GM12872 (cell line): ENCODE measurements around the gene ANKLE1.

ENCODE experiments used
- CTCF ChIP-seq: IDR thresholded peaks from 3 replicates; pipeline ENCODE4 v1.5.1; 2011; ENCODE audit warnings: low read depth, mild to moderate bottlenecking, low read length, moderate library complexity; ENCODE audit not compliant: insufficient read depth

ANKLE1 gene

GRCh38 chr19:17293605-17294004, 11.9 kb downstream of the ANKLE1 start:
- TF ChIP-seq CTCF, result no peak

- no peak for TF ChIP-seq CTCF
Measured at GRCh38 chr19:17294051-17294891, 12.6 kb downstream of the ANKLE1 start.

- TF ChIP-seq CTCF, result no peak
Measured at GRCh38 chr19:17296273-17296672, 14.6 kb downstream of the ANKLE1 start.

GRCh38 chr19:17296976-17297375, 15.3 kb downstream of the ANKLE1 start:
- TF ChIP-seq CTCF, result no peak

- no peak for TF ChIP-seq CTCF
Measured at GRCh38 chr19:17300992-17301619, 19.4 kb downstream of the ANKLE1 start.

GRCh38 chr19:17302391-17303166, 20.9 kb downstream of the ANKLE1 start:
- no peak for TF ChIP-seq CTCF

GRCh38 chr19:17303167-17303939, 21.7 kb downstream of the ANKLE1 start, which contains the start of gene ABHD8:
Gene ABHD8, minus strand, starts transcription at chr19:17303425. Its CDS starts 1,809 bp downstream, at chr19:17301616.
- peak; percentile 52 for TF ChIP-seq CTCF
